NT2/D1 (cell line): Measurements from ENCODE around the gene ARHGAP35.
"Not testable (repeated sequence)": the region's sequence is repeated elsewhere in the genome, so short reads cannot be mapped to it uniquely, and the experiment has no call there.

Source experiments
- DNase-seq: peaks from one replicate; pipeline ENCODE4 v3.0.0-alpha.2; 2011; ENCODE audit warnings: low read depth, low spot score
- H3K27me3 ChIP-seq: 2 replicates; pipeline ENCODE4 v1.6.0; 2011; ENCODE audit warnings: mild to moderate bottlenecking; ENCODE audit not compliant: insufficient read length, insufficient read depth
- H3K36me3 ChIP-seq: 2 replicates; pipeline ENCODE4 v1.6.1; 2011; ENCODE audit warnings: mild to moderate bottlenecking, low read length, mixed read lengths; ENCODE audit not compliant: insufficient read depth, insufficient read length
- H3K4me1 ChIP-seq: 2 replicates; pipeline ENCODE4 v1.5.1; 2011; ENCODE audit not compliant: insufficient read depth, insufficient read length
- H3K4me3 ChIP-seq: 2 replicates; pipeline ENCODE4 v1.5.1; 2011; ENCODE audit warnings: low read depth; ENCODE audit not compliant: insufficient read length
- H3K9ac ChIP-seq: 2 replicates; pipeline ENCODE4 v1.6.0; 2011; ENCODE audit warnings: low read depth; ENCODE audit not compliant: insufficient read length
- H3K9me3 ChIP-seq: 2 replicates; pipeline ENCODE4 v1.5.1; 2011; ENCODE audit warnings: mild to moderate bottlenecking, low read length; ENCODE audit not compliant: insufficient read depth
- SUZ12 ChIP-seq: IDR thresholded peaks from 2 replicates; pipeline ENCODE4 v1.6.1; 2011; ENCODE audit not compliant: insufficient read length, insufficient read depth; ENCODE audit errors: extremely low read depth
- YY1 ChIP-seq: IDR thresholded peaks from 2 replicates; pipeline ENCODE4 v1.6.1; 2011; ENCODE audit not compliant: insufficient read length, insufficient read depth
- ZNF274 ChIP-seq: IDR thresholded peaks from 2 replicates; pipeline ENCODE4 v1.6.1; 2011; ENCODE audit warnings: mild to moderate bottlenecking, low read depth, low read length

ARHGAP35 gene

DNA sequence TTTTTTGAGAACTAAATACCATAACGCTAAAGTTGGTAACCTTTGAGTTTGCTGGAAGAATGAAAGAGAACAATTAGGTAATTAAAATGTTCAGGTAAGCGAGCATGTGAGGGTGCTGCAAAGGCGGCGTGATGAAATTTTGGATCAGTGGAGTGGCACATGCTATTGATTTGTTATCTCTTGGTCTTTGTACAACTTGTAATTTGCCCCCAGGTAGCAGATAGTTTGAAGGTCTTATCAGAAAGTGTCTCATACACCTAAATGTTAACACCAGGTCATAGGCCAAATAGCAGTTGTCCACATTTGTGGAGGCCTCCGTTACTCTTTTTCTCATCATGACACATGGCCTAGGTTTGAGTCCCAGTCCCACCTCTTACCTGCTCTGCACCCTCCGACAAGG is 14.9 kb downstream of the ARHGAP35 start:
- H3K9me3 ChIP-seq, result no peaks in the 10 kb centered on the region
- no peak for TF ChIP-seq ZNF274
- TF ChIP-seq YY1, result no peak
- no peak for TF ChIP-seq SUZ12
- H3K4me3 ChIP-seq, result no peak overlapping the region
- H3K27me3 ChIP-seq, result no peaks in the 10 kb centered on the region
- no peaks in the 10 kb centered on the region for H3K36me3 ChIP-seq
- H3K4me1 ChIP-seq, result no peaks in the 10 kb centered on the region
- DNase-seq, result no peak
- H3K9ac ChIP-seq, result no peak overlapping the region

DNA sequence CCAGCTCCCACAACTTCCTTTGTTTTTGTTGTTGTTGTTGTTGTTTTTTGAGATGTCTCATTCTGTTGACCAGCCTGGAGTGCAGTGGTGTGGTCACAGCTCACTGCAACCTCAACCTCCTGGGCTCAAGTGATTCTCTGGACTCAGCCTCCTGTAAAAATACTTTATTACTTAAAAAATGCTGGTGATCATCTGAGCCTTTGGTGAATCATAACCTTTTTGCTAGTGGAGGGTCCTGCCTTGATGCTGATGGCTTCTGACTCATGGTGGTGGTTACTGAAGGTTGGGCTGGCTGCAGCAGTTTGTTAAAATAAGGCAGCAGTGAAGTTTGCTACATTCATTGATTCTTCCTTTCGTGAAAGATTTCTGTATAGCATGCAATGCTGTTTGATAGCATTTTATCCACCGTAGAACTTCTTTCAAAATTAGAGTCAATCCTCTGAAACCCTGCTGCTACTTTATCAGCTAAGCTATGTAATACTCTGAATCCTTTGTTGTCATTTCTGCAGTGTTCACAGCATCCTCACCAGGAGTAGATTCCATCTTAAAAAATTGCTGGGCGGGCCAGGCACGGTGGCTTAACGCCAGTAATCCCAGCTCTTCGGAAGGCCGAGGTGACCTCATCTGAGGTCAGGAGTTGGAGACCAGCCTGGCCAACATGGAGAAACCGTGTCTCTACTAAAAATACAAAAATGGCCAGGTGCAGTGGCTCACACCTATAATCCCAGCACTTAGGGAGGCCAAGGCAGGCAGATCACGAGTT is 18.0 kb downstream of the ARHGAP35 start:
- Histone ChIP-seq H3K4me3 (no peak overlapping the region), H3K36me3 (no peaks in the 10 kb centered on the region), H3K27me3 (no peaks in the 10 kb centered on the region), H3K9ac (no peak overlapping the region), H3K9me3 (no peaks in the 10 kb centered on the region), H3K4me1 (no peaks in the 10 kb centered on the region)
- no peak for DNase-seq
- TF ChIP-seq SUZ12 (no peak), YY1 (no peak), ZNF274 (no peak)

DNA sequence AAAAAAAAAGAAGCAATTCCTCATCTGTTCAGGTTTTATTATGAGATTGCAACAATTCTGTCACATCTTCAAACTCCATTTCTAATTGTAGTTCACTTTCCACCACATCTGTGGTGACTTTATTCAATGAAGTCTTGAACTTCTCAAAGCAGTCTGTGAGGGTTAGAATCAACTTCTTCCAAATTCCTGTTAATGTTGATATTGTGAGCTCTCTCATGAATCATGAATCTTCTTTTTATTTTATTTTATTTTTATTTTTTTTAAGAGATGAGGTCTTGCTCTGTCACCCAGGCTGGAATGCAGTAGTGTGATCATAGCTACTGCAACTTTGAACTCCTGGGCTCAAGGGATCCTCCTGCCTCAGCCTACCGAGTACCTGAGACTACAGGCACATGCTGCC is 19.6 kb downstream of the ARHGAP35 start:
- H3K27me3 ChIP-seq, result no peaks in the 10 kb centered on the region
- no peaks in the 10 kb centered on the region for H3K36me3 ChIP-seq
- H3K4me1 ChIP-seq, result no peaks in the 10 kb centered on the region
- H3K4me3 ChIP-seq, result no peak overlapping the region
- TF ChIP-seq YY1 (no peak), ZNF274 (no peak), SUZ12 (no peak)
- H3K9ac ChIP-seq, result no peak overlapping the region
- no peak for DNase-seq
- no peaks in the 10 kb centered on the region for H3K9me3 ChIP-seq

DNA sequence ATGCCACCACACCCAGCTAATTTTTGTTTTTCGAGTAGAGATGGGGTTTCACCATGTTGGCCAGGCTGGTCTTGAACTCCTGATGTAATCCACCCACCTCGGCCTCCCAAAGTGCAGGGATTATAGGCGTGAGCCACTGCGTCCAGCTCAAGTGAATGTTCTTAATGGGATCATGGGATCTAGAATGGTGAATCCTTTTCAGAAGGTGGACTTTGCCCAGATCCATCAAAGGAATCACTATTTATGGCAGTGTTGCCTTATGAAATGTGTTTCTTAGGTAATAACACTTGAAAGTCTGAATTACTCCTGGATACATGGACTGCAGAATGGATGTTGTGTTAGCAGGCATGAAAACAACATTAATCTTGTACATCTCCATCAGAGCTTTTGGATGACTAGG is 20.3 kb downstream of the ARHGAP35 start:
- H3K27me3 ChIP-seq, result no peaks in the 10 kb centered on the region
- TF ChIP-seq SUZ12, result no peak
- no peak for TF ChIP-seq ZNF274
- no peak for TF ChIP-seq YY1
- H3K4me3 ChIP-seq, result no peak overlapping the region
- no peaks in the 10 kb centered on the region for H3K36me3 ChIP-seq
- no peaks in the 10 kb centered on the region for H3K9me3 ChIP-seq
- DNase-seq, result no peak
- H3K9ac ChIP-seq, result no peak overlapping the region
- no peaks in the 10 kb centered on the region for H3K4me1 ChIP-seq

DNA sequence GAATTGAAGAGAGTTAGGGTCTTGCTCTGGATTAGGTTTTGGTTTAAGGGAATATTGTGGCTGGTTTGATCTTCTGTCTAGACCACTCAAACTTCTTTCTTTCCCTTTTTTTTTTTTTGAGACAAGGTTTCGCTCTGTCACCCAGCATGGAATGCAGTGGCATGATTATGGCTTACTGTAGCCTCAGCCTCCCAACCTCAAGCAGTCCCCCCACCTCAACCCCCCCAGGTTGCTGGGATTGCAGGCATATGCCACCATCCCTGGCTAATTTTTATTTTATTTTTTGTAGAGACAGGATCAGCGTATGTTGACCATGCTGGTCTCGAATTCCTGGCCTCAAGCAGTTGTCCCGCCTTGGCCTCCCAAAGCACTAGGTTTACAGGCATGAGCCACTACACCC is 21.2 kb downstream of the ARHGAP35 start:
- DNase-seq, result no peak
- Histone ChIP-seq H3K27me3 (no peaks in the 10 kb centered on the region), H3K9me3 (no peaks in the 10 kb centered on the region), H3K9ac (no peak overlapping the region), H3K4me1 (no peaks in the 10 kb centered on the region), H3K4me3 (no peak overlapping the region), H3K36me3 (no peaks in the 10 kb centered on the region)
- TF ChIP-seq ZNF274, result no peak
- no peak for TF ChIP-seq SUZ12
- no peak for TF ChIP-seq YY1

DNA sequence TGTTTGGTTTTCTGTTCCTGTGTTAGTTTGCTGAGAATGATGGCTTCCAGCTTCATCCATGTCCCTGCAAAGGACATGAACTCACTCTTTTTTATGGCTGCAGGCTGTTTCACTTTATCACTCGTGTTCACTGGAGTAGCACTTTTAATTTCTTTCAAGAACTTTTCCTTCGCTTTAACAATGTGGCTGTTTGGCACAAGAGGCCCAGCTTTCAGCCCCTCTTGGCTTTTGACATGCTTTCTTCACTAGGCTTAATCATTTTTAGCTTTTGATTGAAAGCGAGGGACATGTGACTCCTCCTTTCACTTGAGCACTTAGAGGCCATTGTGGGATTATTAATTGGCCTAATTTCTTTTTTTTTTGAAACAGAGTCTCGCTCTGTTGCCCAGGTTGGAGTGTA is 22.0 kb downstream of the ARHGAP35 start:
- not testable (repeated sequence) for H3K4me3 ChIP-seq, H3K36me3 ChIP-seq, H3K27me3 ChIP-seq, DNase-seq, H3K9ac ChIP-seq, H3K9me3 ChIP-seq, H3K4me1 ChIP-seq

DNA sequence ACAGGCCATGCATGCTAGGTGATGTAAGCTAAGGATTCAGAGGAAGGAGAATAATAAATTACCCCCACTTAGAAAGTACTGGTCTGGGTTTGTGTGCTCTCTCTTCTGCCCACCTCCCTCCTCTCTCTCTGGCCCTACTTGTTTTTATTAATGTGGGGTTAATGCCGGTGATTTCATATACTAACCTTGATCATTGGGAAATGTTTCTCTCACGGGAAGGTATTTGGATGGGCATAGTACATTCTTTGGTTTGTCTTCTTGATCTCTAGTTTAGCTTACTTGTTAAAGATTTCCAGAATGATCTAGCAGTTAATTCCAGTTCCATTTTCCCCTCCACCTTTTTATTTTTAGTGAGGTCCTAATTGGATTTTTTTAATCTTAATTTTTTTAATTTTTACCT is 24.6 kb downstream of the ARHGAP35 start:
- TF ChIP-seq SUZ12 (no peak), YY1 (no peak), ZNF274 (no peak)
- Histone ChIP-seq H3K4me3 (no peak overlapping the region), H3K9me3 (no peaks in the 10 kb centered on the region), H3K4me1 (no peaks in the 10 kb centered on the region), H3K27me3 (no peaks in the 10 kb centered on the region), H3K9ac (no peak overlapping the region), H3K36me3 (no peaks in the 10 kb centered on the region)
- no peak for DNase-seq
